Ovary (tissue), 9 donors: ENCODE measurements around the gene PDX1. TPM values are rescaled to one million over a fixed set of nuclear protein-coding genes. Genes with fewer than 3 reads are reported as not detected.

Source experiments
- DNase-seq, 5 donors: peaks; one replicate each; pipeline ENCODE4 v3.0.0-alpha.2; 2019 to 2020
- H3K27ac ChIP-seq, 2 donors: fragments of 200-600 bp; one replicate each; pipeline versions ENCODE4 v1.5.1 to v1.8.0; 2019 to 2022
- H3K27me3 ChIP-seq: fragments of 200-600 bp; one replicate; pipeline ENCODE4 v1.8.0; 2022
- H3K36me3 ChIP-seq: fragments of 200-600 bp; sonication (generic); one replicate; pipeline ENCODE4 v1.5.1; 2019
- H3K4me1 ChIP-seq: one replicate; pipeline ENCODE4 v1.8.1; 2013; ENCODE audit warnings: mild to moderate bottlenecking, moderate library complexity; ENCODE audit not compliant: insufficient read depth
- H3K4me3 ChIP-seq: fragments of 200-600 bp; sonication (generic); one replicate; pipeline ENCODE4 v1.5.1; 2017
- H3K9me3 ChIP-seq, 2 donors: fragments of 200-600 bp in 1 of 2; sonication (generic) in 1 of 2; one replicate each; pipeline versions ENCODE4 v1.5.1 to v1.8.1; 2013 to 2019; ENCODE audit warnings: mild to moderate bottlenecking in 1 of 2, moderate library complexity in 1 of 2
- EP300 ChIP-seq: sonication (generic); formaldehyde crosslinking; IDR thresholded peaks from one replicate; pipeline ENCODE4 v1.6.1; 2017; ENCODE audit warnings: antibody characterized with exemption
- POLR2A ChIP-seq: fragments of 450-650 bp; IDR thresholded peaks from one replicate; pipeline ENCODE4 v1.6.1; 2017; ENCODE audit warnings: antibody characterized with exemption, mild to moderate bottlenecking, moderate library complexity
- WGBS, 3 donors: extraction: QIAGEN DNeasy Blood & Tissue Kit in 1 of 3; methylation state at CpG; one replicate each; pipeline versions ENCODE4 v1.1.5 to v1.1.7; 2013 to 2017; 5-methylcytosine and 5-hydroxymethylcytosine counted together
- intact Hi-C, 4 donors: fragments of 100-400 bp; cut with DNase I; formaldehyde crosslinking; loops; one replicate each; pipeline versions ENCODE4 v1.11.0 to v1.15.1; 2022 to 2023
- polyA plus RNA-seq, 2 donors: library from polyadenylated mRNA; stranded (reverse); fragments of 200-250 nt in 1 of 2; fragments of 350-450 nt in 1 of 2; fragmentation: Illumina TruSeq in 1 of 2; extraction: RNeasy Lipid Tissue Mini Kit (QIAGEN cat#74804) in 1 of 2; gene quantifications; one replicate each; pipeline ENCODE4 v1.2.3, GENCODE V29; 2013 to 2014
- total RNA-seq, 7 donors: library from RNA; depleted of rRNA in 2 of 7; stranded (reverse); fragments of >200 nt in 2 of 7; fragmentation: NEBNext Ultra II Directional in 3 of 7; extraction: Animal tissue kit (Norgen Biotek cat#: 25700) in 3 of 7; gene quantifications; one replicate each; pipeline versions ENCODE4 v1.1.0 to v1.2.4, GENCODE V29; 2016 to 2023
- TF ChIP-seq, protein P1 (sequence below), 3 donors: fragments of 450-650 bp in 2 of 3; fragments of 200-600 bp in 1 of 3; IDR thresholded peaks; one replicate each; pipeline versions ENCODE4 v1.5.1 to v1.8.0; 2016 to 2022; ENCODE audit warnings: antibody characterized with exemption in 3 of 3, mild to moderate bottlenecking in 1 of 3
- donor health status: DM: no; HTN: no; CAD: no; lungs with moderate emphysema.
- donor health status: DM: no; HTN: no; CAD: no.
- donor health status: Bipolar disorder and iron deficiency.
- donor health status: DM: yes; HTN: yes; CAD: no.
- donor health status: DM: no; HTN: no; CAD: no.
- donor health status: DM: yes; HTN: yes; CAD: no.

PDX1 gene
- total and polyA plus RNA-seq, 9 donors: not detected

DNA sequence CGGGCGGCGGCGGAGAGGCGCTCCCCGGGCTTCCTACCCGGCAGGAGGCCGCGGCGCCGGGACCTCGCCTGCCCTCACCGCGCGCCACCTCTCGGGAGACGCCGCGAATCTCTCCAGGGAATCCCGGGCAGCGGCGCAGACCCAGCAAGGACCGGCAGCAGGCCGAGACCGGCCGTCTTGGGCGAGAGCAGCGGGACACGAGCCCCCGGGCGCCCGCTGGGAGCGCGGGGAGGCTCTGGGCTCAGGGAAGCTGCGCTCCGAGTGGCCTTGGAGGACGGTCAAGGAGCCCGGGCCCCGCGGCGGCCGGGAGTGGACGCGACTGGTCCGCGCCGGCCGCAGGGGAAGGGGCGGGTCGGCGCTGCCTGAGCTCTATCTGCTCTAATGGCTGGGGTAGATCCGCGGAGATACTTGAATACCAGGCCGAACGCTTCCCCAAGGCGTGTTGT is 34.6 kb downstream of the PDX1 start:
- intact Hi-C loops: loop anchor here in 1 of 4 donors (10.0 kb wide), 1 partner anchor 130 kb away; no protein-coding TSS in a partner anchor
- 2 to 4% (median 2%) methylated on average over 38 to 56 of the region's 56 CpGs for WGBS, 3 donors
- Histone ChIP-seq H3K27me3 (no peaks in the 10 kb centered on the region), H3K9me3 (no peaks in the 10 kb centered on the region), H3K4me3 (peak overlapping the region; percentile 26), H3K36me3 (no peaks in the 10 kb centered on the region), H3K4me1 (peaks cover 5% of the 10 kb centered on the region), H3K27ac (no peak overlapping the region)
- peak in 2 of 5 donors; percentile 31 to 51 for DNase-seq
- no peak for TF ChIP-seq EP300
- no peak for TF ChIP-seq POLR2A
- TF ChIP-seq, protein P1, sequence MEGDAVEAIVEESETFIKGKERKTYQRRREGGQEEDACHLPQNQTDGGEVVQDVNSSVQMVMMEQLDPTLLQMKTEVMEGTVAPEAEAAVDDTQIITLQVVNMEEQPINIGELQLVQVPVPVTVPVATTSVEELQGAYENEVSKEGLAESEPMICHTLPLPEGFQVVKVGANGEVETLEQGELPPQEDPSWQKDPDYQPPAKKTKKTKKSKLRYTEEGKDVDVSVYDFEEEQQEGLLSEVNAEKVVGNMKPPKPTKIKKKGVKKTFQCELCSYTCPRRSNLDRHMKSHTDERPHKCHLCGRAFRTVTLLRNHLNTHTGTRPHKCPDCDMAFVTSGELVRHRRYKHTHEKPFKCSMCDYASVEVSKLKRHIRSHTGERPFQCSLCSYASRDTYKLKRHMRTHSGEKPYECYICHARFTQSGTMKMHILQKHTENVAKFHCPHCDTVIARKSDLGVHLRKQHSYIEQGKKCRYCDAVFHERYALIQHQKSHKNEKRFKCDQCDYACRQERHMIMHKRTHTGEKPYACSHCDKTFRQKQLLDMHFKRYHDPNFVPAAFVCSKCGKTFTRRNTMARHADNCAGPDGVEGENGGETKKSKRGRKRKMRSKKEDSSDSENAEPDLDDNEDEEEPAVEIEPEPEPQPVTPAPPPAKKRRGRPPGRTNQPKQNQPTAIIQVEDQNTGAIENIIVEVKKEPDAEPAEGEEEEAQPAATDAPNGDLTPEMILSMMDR (IDR thresholded peaks at IDR 0.05): no peak

DNA sequence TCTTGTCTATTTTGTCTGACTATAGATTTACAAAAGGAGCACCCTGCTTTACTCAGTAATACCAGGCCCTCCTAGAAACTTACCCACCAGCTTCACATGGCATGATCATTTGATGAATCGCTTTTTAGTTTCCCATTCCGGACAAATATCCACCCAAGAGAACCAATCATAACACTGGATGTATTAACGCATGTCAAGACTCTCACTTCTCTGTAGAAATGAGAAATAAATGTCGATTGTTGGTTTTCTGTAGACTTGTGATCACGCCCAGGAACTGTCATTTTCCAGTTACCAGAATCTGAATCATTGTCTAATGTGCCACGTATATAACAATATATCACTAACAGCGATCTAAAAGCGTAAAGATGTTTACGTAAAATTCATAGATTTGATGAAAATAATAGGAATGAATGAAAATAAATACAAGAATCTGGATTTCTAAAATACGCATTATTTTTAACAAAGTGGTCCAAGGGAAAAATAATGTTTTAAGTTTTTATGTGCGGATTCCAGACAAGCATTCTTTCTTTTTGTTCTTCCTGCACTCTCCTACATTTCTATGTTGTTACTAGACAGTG is 35.3 kb downstream of the PDX1 start:
- Histone ChIP-seq H3K36me3 (no peaks in the 10 kb centered on the region), H3K27ac (no peak overlapping the region), H3K4me3 (no peak overlapping the region), H3K9me3 (no peaks in the 10 kb centered on the region), H3K27me3 (no peaks in the 10 kb centered on the region), H3K4me1 (peaks cover 5% of the 10 kb centered on the region)
- 52 to 63% (median 58%) methylated on average over 11 of the region's 11 CpGs for WGBS, 3 donors
- TF ChIP-seq POLR2A: no peak
- TF ChIP-seq, protein P1 (IDR thresholded peaks at IDR 0.05): no peak
- TF ChIP-seq EP300: no peak
- intact Hi-C loops: loop anchor here in 1 of 4 donors (10.0 kb wide), 1 partner anchor 130 kb away; no protein-coding TSS in a partner anchor
- no peak for DNase-seq

DNA sequence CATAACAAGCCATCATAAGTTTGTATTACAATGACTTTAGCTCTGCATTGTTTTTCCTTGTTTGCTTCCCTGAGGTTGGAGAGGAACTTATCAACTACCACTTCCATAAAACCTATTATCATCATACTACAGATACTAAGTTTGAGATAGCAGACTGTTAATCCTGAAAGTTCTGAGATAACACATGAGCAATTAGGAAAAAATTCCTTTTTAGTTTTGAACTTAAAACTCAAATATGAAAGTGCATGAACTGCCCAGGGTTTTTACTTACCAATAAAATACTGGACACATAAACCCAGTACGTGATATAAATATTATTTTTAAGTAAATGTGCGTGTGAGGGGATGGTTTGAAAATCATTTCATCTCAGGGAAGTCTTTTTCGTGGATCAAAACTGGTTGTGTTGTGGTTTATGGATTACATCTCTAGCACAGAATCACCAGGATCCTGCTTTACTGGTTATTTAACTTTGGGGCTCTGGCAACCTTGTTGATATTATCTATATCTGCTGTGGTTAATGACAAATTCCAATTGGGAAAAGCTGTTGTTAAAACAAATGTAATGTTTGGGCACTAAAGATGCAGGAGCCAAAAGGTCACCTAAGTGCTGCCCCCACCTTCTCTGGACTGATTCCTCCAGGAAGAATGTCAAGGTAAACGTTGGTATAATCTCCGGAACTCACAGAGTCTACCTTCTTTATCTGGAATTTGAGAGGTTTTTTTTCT is 36.9 kb downstream of the PDX1 start:
- intact Hi-C loops: loop anchor here in 1 of 4 donors (10.0 kb wide), 1 partner anchor 132 kb away; no protein-coding TSS in a partner anchor

DNA sequence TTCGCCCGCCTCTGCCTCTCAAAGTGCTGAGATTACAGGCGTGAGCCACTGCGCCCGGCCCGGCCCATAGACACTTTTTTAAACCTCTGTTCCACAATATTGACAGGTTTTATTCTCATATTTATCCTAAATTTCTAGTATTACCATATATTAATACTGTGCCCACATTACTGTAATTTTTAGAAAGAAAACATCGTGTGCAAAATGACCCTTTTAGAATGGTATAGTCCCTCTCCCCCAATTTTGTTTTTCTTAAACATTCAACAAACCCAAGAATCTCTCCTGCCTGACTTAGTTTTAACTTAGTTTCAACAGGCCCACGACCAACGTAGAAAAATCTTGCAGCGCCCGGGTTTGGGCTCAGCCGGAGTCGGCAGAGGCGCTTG is 40.2 kb downstream of the PDX1 start:
- intact Hi-C loops: loop anchor here in 1 of 4 donors (10.0 kb wide), 1 partner anchor 135 kb away; no protein-coding TSS in a partner anchor
- Histone ChIP-seq H3K27me3 (no peaks in the 10 kb centered on the region), H3K27ac (no peak overlapping the region), H3K36me3 (no peaks in the 10 kb centered on the region), H3K9me3 (no peaks in the 10 kb centered on the region), H3K4me1 (peaks cover 4% of the 10 kb centered on the region), H3K4me3 (no peak overlapping the region)
- WGBS, 3 donors: 25 to 30% (median 29%) methylated on average over 14 of the region's 14 CpGs
- DNase-seq: no peak
- TF ChIP-seq POLR2A (no peak), EP300 (no peak)
- TF ChIP-seq, protein P1 (IDR thresholded peaks at IDR 0.05): no peak

More for the DNA sequence above, 36.9 kb downstream of the PDX1 start:
- no peak for DNase-seq
- H3K27ac ChIP-seq: no peak overlapping the region
- peaks cover 9% of the 10 kb centered on the region for H3K4me1 ChIP-seq
- no peaks in the 10 kb centered on the region for H3K27me3 ChIP-seq
- no peaks in the 10 kb centered on the region for H3K36me3 ChIP-seq
- H3K9me3 ChIP-seq: no peaks in the 10 kb centered on the region
- no peak overlapping the region for H3K4me3 ChIP-seq
- WGBS, 3 donors: 26 to 34% (median 29%) methylated on average over 5 of the region's 5 CpGs
- TF ChIP-seq, protein P1 (IDR thresholded peaks at IDR 0.05): no peak
- TF ChIP-seq EP300: no peak
- no peak for TF ChIP-seq POLR2A
